ENCODE measurements around the gene SHISA5. TPM values are rescaled to one million over a fixed set of nuclear protein-coding genes. Genes with fewer than 3 reads are reported as not detected.

The SHISA5 gene
- total RNA-seq, 1 experiment from 2014 or later: 159 TPM

- ATAC-seq (no peak), DNase-seq (no peak)
- BruUV-seq (replicated peaks): no TSS peak
- Histone ChIP-seq H3K4me2 (ENCODE audit: low read length) (no peak overlapping the region), H2AFZ (ENCODE audit: low read length) (no peak overlapping the region), H3K9me2 (replicated peaks; ENCODE audit: low read length) (no peaks in the 10 kb centered on the region), H3F3A (ENCODE audit: low read length, unreplicated experiment) (no peaks in the 10 kb centered on the region), H3K79me2 (ENCODE audit: low read length) (peaks cover 43% of the 10 kb centered on the region), H3K9ac (ENCODE audit: low read length) (no peak overlapping the region), H3K4me3 (ENCODE audit: low read length) (no peak overlapping the region), H3K9me3 (ENCODE audit: low read length) (no peaks in the 10 kb centered on the region), H3K27me3 (ENCODE audit: low read length) (no peaks in the 10 kb centered on the region), H4K20me1 (ENCODE audit: low read length) (peaks cover 7% of the 10 kb centered on the region), H3K27ac (ENCODE audit: low read length) (no peak overlapping the region), H3K36me3 (ENCODE audit: low read depth, low read length) (peaks cover 24% of the 10 kb centered on the region), H3K4me1 (ENCODE audit: insufficient read depth, low read length) (peaks cover 17% of the 10 kb centered on the region)
- intact Hi-C loops (cut with micrococcal nuclease): no loop called here
- TF ChIP-seq CTCF (conservative IDR thresholded peaks at IDR 0.05; ENCODE audit: low read depth, low read length) (no peak), EZH2 (IDR thresholded peaks at IDR 0.05; ENCODE audit: low read length, unreplicated experiment) (no peak), EZH2phosphoT487 (IDR thresholded peaks at IDR 0.05; ENCODE audit: borderline replicate concordance, low read length) (no peak)
- CTCF ChIA-PET: no interaction called here
- POLR2A ChIA-PET (ENCODE audit: unreplicated experiment): no interaction called here
Measured at GRCh38 chr3:48437812-48438211, 66.2 kb downstream of the SHISA5 start.

GRCh38 chr3:48436855-48437254, 67.1 kb downstream of the SHISA5 start:
- no peak for TF ChIP-seq EZH2phosphoT487 (IDR thresholded peaks at IDR 0.05; ENCODE audit: borderline replicate concordance, low read length)
- TF ChIP-seq EZH2 (IDR thresholded peaks at IDR 0.05; ENCODE audit: low read length, unreplicated experiment): no peak
- no peak for TF ChIP-seq CTCF (conservative IDR thresholded peaks at IDR 0.05; ENCODE audit: low read depth, low read length)
- ChIA-PET CTCF (interaction anchor here (0.8 to 2.3 kb wide), 8 partner anchors 9 to 248 kb away, joined by 4 to 222 read pairs (median 30); partner anchors contain the start of gene ATRIP), POLR2A (ENCODE audit: unreplicated experiment) (interaction anchor here (0.8 kb wide), 1 partner anchor 36 kb away, joined by 4 read pairs; no protein-coding TSS in a partner anchor)
- no peaks in the 10 kb centered on the region for H3K27me3 ChIP-seq (ENCODE audit: low read length)
- peaks cover 36% of the 10 kb centered on the region for H3K79me2 ChIP-seq (ENCODE audit: low read length)
- no peaks in the 10 kb centered on the region for H3K9me2 ChIP-seq (replicated peaks; ENCODE audit: low read length)
- H3F3A ChIP-seq (ENCODE audit: low read length, unreplicated experiment): no peaks in the 10 kb centered on the region
- peaks cover 16% of the 10 kb centered on the region for H3K4me1 ChIP-seq (ENCODE audit: insufficient read depth, low read length)
- intact Hi-C loops (cut with micrococcal nuclease): loop anchor here (1.0 kb wide), 4 partner anchors 36 to 243 kb away; no protein-coding TSS in a partner anchor
- H3K27ac ChIP-seq (ENCODE audit: low read length): no peak overlapping the region
- H3K4me3 ChIP-seq (ENCODE audit: low read length): no peak overlapping the region
- H3K36me3 ChIP-seq (ENCODE audit: low read depth, low read length): peaks cover 19% of the 10 kb centered on the region
- peaks cover 6% of the 10 kb centered on the region for H4K20me1 ChIP-seq (ENCODE audit: low read length)
- BruUV-seq (replicated peaks): no TSS peak
- no peak overlapping the region for H2AFZ ChIP-seq (ENCODE audit: low read length)
- DNase-seq (no peak), ATAC-seq (no peak)
- H3K9ac ChIP-seq (ENCODE audit: low read length): no peak overlapping the region
- no peaks in the 10 kb centered on the region for H3K9me3 ChIP-seq (ENCODE audit: low read length)
- H3K4me2 ChIP-seq (ENCODE audit: low read length): no peak overlapping the region

GRCh38 chr3:48436477-48436787, 67.5 kb downstream of the SHISA5 start:
- Histone ChIP-seq H2AFZ (ENCODE audit: low read length) (no peak overlapping the region), H3K27me3 (ENCODE audit: low read length) (no peaks in the 10 kb centered on the region), H3K4me1 (ENCODE audit: insufficient read depth, low read length) (peaks cover 11% of the 10 kb centered on the region), H4K20me1 (ENCODE audit: low read length) (peaks cover 2% of the 10 kb centered on the region), H3K4me3 (ENCODE audit: low read length) (no peak overlapping the region), H3K27ac (ENCODE audit: low read length) (no peak overlapping the region), H3K9me3 (ENCODE audit: low read length) (no peaks in the 10 kb centered on the region), H3K9ac (ENCODE audit: low read length) (no peak overlapping the region), H3F3A (ENCODE audit: low read length, unreplicated experiment) (no peaks in the 10 kb centered on the region), H3K79me2 (ENCODE audit: low read length) (peaks cover 31% of the 10 kb centered on the region), H3K9me2 (replicated peaks; ENCODE audit: low read length) (no peaks in the 10 kb centered on the region), H3K4me2 (ENCODE audit: low read length) (no peak overlapping the region), H3K36me3 (ENCODE audit: low read depth, low read length) (peaks cover 15% of the 10 kb centered on the region)
- no peak for TF ChIP-seq EZH2 (IDR thresholded peaks at IDR 0.05; ENCODE audit: low read length, unreplicated experiment)
- no peak for TF ChIP-seq EZH2phosphoT487 (IDR thresholded peaks at IDR 0.05; ENCODE audit: borderline replicate concordance, low read length)
- no peak for TF ChIP-seq CTCF (conservative IDR thresholded peaks at IDR 0.05; ENCODE audit: low read depth, low read length)
- DNase-seq (no peak), ATAC-seq (no peak)
- POLR2A ChIA-PET (ENCODE audit: unreplicated experiment): interaction anchor here (0.8 kb wide), 1 partner anchor 35 kb away, joined by 4 read pairs; no protein-coding TSS in a partner anchor
- BruUV-seq (replicated peaks): no TSS peak
- CTCF ChIA-PET: interaction anchor here (0.5 to 2.3 kb wide), 40 partner anchors 9 to 555 kb away, joined by 3 to 222 read pairs (median 5); partner anchors contain the start of genes ATRIP, PFKFB4 and ZNF589
- intact Hi-C loops (cut with micrococcal nuclease): loop anchor here (1.0 kb wide), 4 partner anchors 35 to 242 kb away; no protein-coding TSS in a partner anchor

All from PC-3 (cell line).